PFSK-1 (cell line): ENCODE results near the gene MAML2.

Experiments used
- FOXP2 ChIP-seq: optimal IDR thresholded peaks from 2 replicates; pipeline ENCODE3; 2011; ENCODE audit warnings: borderline replicate concordance, control low read depth, inconsistent platforms; ENCODE audit not compliant: insufficient read depth; ENCODE audit errors: extremely low read length, extremely low read depth
- POLR2AphosphoS5 ChIP-seq: IDR thresholded peaks from 2 replicates; pipeline ENCODE4 v1.6.1; 2012; ENCODE audit warnings: low read depth, mild to moderate bottlenecking, control low read depth, low read length, moderate library complexity
- SIN3A ChIP-seq: IDR thresholded peaks from 2 replicates; pipeline ENCODE4 v1.6.1; 2012; ENCODE audit warnings: mild to moderate bottlenecking, low read length, moderate library complexity, borderline replicate concordance; ENCODE audit not compliant: insufficient read depth
- TAF1 ChIP-seq: IDR thresholded peaks from 2 replicates; pipeline ENCODE4 v1.6.1; 2012; ENCODE audit warnings: low read length, control low read depth, borderline replicate concordance; ENCODE audit not compliant: insufficient read depth
- TF ChIP-seq, protein P1 (sequence below), 2 experiments: IDR thresholded peaks; 2 replicates each; pipeline versions ENCODE4 v1.6.1 to v1.8.0; 2011 to 2012; ENCODE audit warnings: low read depth in 2 of 2, low read length in 2 of 2, control low read depth in 1 of 2, inconsistent platforms in 1 of 2, mild to moderate bottlenecking in 1 of 2, moderate library complexity in 1 of 2; ENCODE audit not compliant: insufficient read depth in 1 of 2

MAML2 gene

GRCh38 chr11:96203567-96204365 lies 139.2 kb downstream of the MAML2 start:
- TF ChIP-seq TAF1 = no peak
- no peak for TF ChIP-seq POLR2AphosphoS5

DNA sequence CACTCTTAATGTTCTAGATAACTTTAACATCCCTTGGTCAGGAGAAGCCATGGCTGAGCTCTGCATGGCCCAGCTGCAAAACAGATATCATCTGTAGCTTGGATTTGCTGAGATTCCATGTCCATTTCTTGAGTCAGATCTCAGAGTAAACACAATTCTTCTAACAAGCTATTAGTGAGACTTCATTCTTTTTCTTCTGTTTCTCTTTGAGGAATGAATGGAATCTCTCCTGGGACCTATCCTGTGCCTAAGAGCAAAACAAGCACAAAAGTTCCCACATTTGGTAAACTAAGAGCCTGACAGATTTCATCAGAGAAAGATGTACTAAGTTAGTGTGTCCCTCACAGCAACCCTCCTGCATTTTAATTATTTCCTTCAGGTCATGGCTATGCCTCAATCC lies 142.8 kb downstream of the MAML2 start:
- 0 out of 2 replicates have a peak, but pooled peaks have one; percentile 52 for TF ChIP-seq SIN3A
- TF ChIP-seq FOXP2 = no peak

DNA sequence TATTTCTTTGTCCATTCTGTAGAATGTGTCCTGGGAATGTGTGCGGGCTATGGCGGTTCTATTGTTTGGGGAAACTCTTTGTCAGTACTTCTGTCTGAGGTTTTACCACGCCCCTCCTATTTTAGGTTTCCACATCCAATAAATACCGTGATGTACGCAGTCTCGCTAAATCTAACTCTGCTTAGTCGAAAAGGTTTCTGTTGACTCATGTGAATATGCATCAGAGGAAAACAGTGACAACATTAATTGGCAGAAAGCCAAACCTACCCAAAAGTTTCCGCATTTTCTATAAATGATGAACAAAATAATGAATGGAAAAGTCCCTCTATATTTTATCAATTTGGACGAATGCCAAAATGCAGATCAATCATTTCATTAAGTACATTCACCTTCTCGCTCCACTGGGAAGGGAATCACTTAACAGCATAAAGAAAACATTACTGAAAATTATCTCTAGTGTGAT lies 143.4 kb downstream of the MAML2 start:
- no peak for TF ChIP-seq TAF1
- no peak for TF ChIP-seq FOXP2
- no peak for TF ChIP-seq SIN3A
- TF ChIP-seq POLR2AphosphoS5 = no peak
- TF ChIP-seq, protein P1, sequence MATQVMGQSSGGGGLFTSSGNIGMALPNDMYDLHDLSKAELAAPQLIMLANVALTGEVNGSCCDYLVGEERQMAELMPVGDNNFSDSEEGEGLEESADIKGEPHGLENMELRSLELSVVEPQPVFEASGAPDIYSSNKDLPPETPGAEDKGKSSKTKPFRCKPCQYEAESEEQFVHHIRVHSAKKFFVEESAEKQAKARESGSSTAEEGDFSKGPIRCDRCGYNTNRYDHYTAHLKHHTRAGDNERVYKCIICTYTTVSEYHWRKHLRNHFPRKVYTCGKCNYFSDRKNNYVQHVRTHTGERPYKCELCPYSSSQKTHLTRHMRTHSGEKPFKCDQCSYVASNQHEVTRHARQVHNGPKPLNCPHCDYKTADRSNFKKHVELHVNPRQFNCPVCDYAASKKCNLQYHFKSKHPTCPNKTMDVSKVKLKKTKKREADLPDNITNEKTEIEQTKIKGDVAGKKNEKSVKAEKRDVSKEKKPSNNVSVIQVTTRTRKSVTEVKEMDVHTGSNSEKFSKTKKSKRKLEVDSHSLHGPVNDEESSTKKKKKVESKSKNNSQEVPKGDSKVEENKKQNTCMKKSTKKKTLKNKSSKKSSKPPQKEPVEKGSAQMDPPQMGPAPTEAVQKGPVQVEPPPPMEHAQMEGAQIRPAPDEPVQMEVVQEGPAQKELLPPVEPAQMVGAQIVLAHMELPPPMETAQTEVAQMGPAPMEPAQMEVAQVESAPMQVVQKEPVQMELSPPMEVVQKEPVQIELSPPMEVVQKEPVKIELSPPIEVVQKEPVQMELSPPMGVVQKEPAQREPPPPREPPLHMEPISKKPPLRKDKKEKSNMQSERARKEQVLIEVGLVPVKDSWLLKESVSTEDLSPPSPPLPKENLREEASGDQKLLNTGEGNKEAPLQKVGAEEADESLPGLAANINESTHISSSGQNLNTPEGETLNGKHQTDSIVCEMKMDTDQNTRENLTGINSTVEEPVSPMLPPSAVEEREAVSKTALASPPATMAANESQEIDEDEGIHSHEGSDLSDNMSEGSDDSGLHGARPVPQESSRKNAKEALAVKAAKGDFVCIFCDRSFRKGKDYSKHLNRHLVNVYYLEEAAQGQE (IDR thresholded peaks at IDR 0.05; ENCODE audit: insufficient read depth in 1 of 2, low read depth in 2 of 2, low read length in 2 of 2) = no peak

- TF ChIP-seq POLR2AphosphoS5 (no peak), FOXP2 (no peak), SIN3A (no peak), TAF1 (no peak)
- TF ChIP-seq, protein P1 (IDR thresholded peaks at IDR 0.05; ENCODE audit: insufficient read depth in 1 of 2, low read depth in 2 of 2, low read length in 2 of 2) = no peak
Observed at GRCh38 chr11:96197801-96198701, 144.9 kb downstream of the MAML2 start.

DNA sequence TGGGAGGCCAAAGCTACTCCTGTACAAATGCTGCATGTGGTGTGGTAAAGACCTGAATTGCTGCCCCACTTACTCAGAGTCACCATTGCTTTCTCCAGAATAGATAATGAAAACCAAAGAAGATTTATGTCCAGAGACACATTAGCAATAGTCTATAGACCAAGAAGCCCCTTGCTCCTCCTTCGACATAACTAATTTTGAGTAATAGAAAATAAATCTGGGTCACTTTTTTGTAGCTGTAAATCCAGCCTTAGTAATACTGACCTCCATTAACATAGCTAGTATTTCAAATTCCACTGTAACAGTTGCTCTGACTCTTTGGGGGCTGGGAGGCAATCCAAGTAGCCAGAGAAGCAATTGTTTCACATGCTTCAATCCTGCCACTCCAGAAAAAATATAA lies 145.9 kb downstream of the MAML2 start:
- no peak for TF ChIP-seq POLR2AphosphoS5
- TF ChIP-seq TAF1 = no peak
- no peak for TF ChIP-seq FOXP2
- TF ChIP-seq, protein P1 (IDR thresholded peaks at IDR 0.05; ENCODE audit: insufficient read depth in 1 of 2, low read depth in 2 of 2, low read length in 2 of 2) = no peak
- no peak for TF ChIP-seq SIN3A

GRCh38 chr11:96196181-96196662 lies 146.8 kb downstream of the MAML2 start:
- TF ChIP-seq SIN3A = no peak
